Measurements from ENCODE around the gene OBSCN. TPM values are rescaled to one million over a fixed set of nuclear protein-coding genes. Genes with fewer than 3 reads are reported as not detected.

Gene OBSCN
- total RNA-seq, 1 donor from 2014 or later = 10.2 TPM

DNA sequence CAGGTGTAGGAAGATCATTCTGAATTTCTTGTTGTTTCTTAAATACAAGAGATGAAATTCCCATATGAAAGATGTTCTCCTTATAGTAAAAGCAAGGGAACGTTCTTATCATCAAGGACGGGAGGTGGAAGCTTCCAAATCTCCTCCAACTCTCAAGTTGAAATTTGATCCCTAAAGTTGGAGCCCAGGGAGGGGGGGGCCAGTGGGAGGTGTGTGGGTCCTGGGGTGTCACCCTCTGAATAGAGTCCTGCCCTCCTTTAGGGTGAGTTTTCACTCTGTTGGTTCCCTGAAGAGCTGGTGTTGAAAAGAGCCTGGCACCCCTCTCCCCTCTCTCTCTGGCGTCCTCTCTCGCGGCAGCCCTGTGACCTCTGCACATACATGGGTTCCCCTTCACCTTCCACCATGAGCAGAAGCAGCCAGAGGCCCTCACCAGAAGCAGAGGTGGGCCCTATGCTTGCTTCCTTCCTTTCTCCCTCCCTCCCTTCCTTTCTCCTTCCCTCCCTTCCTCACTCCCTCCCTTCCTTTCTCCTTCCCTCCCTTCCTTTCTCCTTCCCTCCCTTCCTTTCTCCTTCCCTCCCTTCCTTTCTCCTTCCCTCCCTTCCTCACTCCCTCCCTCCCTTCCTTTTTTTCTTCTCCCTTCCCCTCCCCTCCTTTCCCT, 218.8 kb downstream of the OBSCN start:
- no peaks in the 10 kb centered on the region for H3K9me3 Mint-ChIP-seq (ENCODE audit: low read depth)
- H3K4me1 Mint-ChIP-seq (ENCODE audit: low read depth) = no peaks in the 10 kb centered on the region
- H3K27me3 Mint-ChIP-seq (ENCODE audit: low read depth) = peaks cover 6% of the 10 kb centered on the region
- TF ChIP-seq, protein P1, sequence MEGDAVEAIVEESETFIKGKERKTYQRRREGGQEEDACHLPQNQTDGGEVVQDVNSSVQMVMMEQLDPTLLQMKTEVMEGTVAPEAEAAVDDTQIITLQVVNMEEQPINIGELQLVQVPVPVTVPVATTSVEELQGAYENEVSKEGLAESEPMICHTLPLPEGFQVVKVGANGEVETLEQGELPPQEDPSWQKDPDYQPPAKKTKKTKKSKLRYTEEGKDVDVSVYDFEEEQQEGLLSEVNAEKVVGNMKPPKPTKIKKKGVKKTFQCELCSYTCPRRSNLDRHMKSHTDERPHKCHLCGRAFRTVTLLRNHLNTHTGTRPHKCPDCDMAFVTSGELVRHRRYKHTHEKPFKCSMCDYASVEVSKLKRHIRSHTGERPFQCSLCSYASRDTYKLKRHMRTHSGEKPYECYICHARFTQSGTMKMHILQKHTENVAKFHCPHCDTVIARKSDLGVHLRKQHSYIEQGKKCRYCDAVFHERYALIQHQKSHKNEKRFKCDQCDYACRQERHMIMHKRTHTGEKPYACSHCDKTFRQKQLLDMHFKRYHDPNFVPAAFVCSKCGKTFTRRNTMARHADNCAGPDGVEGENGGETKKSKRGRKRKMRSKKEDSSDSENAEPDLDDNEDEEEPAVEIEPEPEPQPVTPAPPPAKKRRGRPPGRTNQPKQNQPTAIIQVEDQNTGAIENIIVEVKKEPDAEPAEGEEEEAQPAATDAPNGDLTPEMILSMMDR (IDR thresholded peaks at IDR 0.05) = no peak
- no peak for DNase-seq (ENCODE audit: low spot score)
- no peak overlapping the region for H3K4me3 Mint-ChIP-seq (ENCODE audit: unreplicated experiment)
- H3K36me3 Mint-ChIP-seq (ENCODE audit: low read depth) = peaks cover 2% of the 10 kb centered on the region
- H3K27ac Mint-ChIP-seq (ENCODE audit: unreplicated experiment) = no peak overlapping the region

DNA sequence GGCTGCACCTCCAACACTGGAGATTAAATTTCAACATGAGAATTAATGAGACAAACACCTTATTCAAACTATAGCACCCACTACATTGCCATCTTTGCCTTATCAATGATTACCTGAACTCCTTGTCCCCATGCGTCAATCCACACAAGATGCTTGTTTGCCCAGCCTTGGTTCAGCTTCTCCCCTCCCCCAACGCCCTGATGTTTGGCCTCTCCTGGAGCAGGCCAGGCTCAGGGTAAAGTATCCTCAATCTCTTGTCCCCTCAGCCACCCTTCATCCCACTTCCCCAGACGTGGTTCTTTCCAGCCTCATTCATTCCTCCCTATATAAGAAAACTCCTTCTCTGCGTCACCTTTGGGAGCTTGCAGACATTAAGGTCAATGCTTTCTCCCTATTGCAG, 220.6 kb downstream of the OBSCN start:
- peaks cover 6% of the 10 kb centered on the region for H3K27me3 Mint-ChIP-seq (ENCODE audit: low read depth)
- no peak overlapping the region for H3K4me3 Mint-ChIP-seq (ENCODE audit: unreplicated experiment)
- no peak overlapping the region for H3K27ac Mint-ChIP-seq (ENCODE audit: unreplicated experiment)
- H3K36me3 Mint-ChIP-seq (ENCODE audit: low read depth) = peaks cover 2% of the 10 kb centered on the region
- TF ChIP-seq, protein P1 (IDR thresholded peaks at IDR 0.05) = no peak
- no peaks in the 10 kb centered on the region for H3K9me3 Mint-ChIP-seq (ENCODE audit: low read depth)
- DNase-seq (ENCODE audit: low spot score) = no peak
- no peaks in the 10 kb centered on the region for H3K4me1 Mint-ChIP-seq (ENCODE audit: low read depth)

Small RNA genes within 50 kb of the gene (microRNA-seq; reads per million reads assigned to microRNA genes)
- gene MIR6742 (ENCODE audit: borderline number of aligned reads) = not detected

Other genes with a start within 250 kb of the OBSCN start
- gene WNT3A, start 201.0 kb upstream of the OBSCN start, total RNA-seq = not detected in 3 replicates
- gene ARF1, start 125.3 kb upstream of the OBSCN start, total RNA-seq = 339 to 392 TPM (median 351 TPM) in 3 replicates
- gene C1orf35, start 104.7 kb upstream of the OBSCN start, total RNA-seq = 12.9 to 15.1 TPM (median 13.3 TPM) in 3 replicates
- gene MRPL55, start 98.7 kb upstream of the OBSCN start, total RNA-seq = 45.4 to 75.6 TPM (median 48.6 TPM) in 3 replicates
- 155 to 196 TPM (median 189 TPM) in 3 replicates for gene GUK1, start 67.8 kb upstream of the OBSCN start, total RNA-seq
- 1.5 to 2.0 TPM (median 1.8 TPM) in 3 replicates for gene GJC2, start 58.1 kb upstream of the OBSCN start, total RNA-seq
- gene IBA57, start 42.2 kb upstream of the OBSCN start, total RNA-seq = 5.2 to 7.7 TPM (median 5.9 TPM) in 3 replicates
- gene TRIM11, start 198.8 kb downstream of the OBSCN start, total RNA-seq = 16.0 to 22.4 TPM (median 20.0 TPM) in 3 replicates
- 0.28 to 0.35 TPM in 2 of 3 replicates, not detected in the other for gene TRIM17, start 208.8 kb downstream of the OBSCN start, total RNA-seq